Measurements from ENCODE around the gene UCN.

- TF ChIP-seq CTCF (IDR thresholded peaks at IDR 0.05; ENCODE audit: borderline replicate concordance, extremely low read depth, low read length, poor library complexity, severe bottlenecking) (no peak), EZH2 (IDR thresholded peaks at IDR 0.05; ENCODE audit: borderline replicate concordance, low read depth, low read length, severe bottlenecking) (no peak)
These were observed 14.1 kb upstream of the UCN start for GRCh38 chr2:27322301-27322765.
